Neural cell (in vitro differentiated cells): ENCODE data around the gene ZBP1.

Experiments used
- CTCF ChIP-seq: fragments of 450-650 bp; IDR thresholded peaks from 2 replicates; pipeline ENCODE4 v1.5.1; 2014; ENCODE audit warnings: antibody characterized with exemption, mild to moderate bottlenecking, moderate library complexity; ENCODE audit not compliant: poor library complexity, severe bottlenecking
- EP300 ChIP-seq: fragments of 450-650 bp; conservative IDR thresholded peaks from 2 replicates; pipeline ENCODE4 v1.6.1; 2014; ENCODE audit warnings: antibody characterized with exemption, mild to moderate bottlenecking, moderate library complexity; ENCODE audit not compliant: poor library complexity, severe bottlenecking
- EZH2 ChIP-seq: fragments of 200-600, 300-800 bp; shearing (Covaris generic), sonication (generic); IDR thresholded peaks from 2 replicates; pipeline ENCODE4 v1.6.1; 2014; ENCODE audit warnings: antibody characterized with exemption, low read length, borderline replicate concordance, mild to moderate bottlenecking; ENCODE audit not compliant: insufficient read depth, poor library complexity, severe bottlenecking
- MXI1 ChIP-seq: fragments of 450-650 bp; conservative IDR thresholded peaks from 2 replicates; pipeline ENCODE4 v1.6.1; 2014; ENCODE audit warnings: antibody characterized with exemption, mild to moderate bottlenecking; ENCODE audit not compliant: poor library complexity, severe bottlenecking
- POLR2AphosphoS5 ChIP-seq: IDR thresholded peaks from 2 replicates; pipeline ENCODE4 v1.6.1; 2012
- SMC3 ChIP-seq: fragments of 450-650 bp; conservative IDR thresholded peaks from 2 replicates; pipeline ENCODE4 v1.6.1; 2014; ENCODE audit warnings: antibody characterized with exemption, mild to moderate bottlenecking, moderate library complexity; ENCODE audit not compliant: poor library complexity
- TAF1 ChIP-seq: IDR thresholded peaks from 2 replicates; pipeline ENCODE4 v1.6.1; 2012; ENCODE audit warnings: low read depth

- TF ChIP-seq CTCF (no peak), TAF1 (no peak), POLR2AphosphoS5 (no peak), EZH2 (no peak), MXI1 (no peak), SMC3 (no peak), EP300 (no peak)
Observed at GRCh38 chr20:57614490-57615444, 5.5 kb downstream of the ZBP1 start.
